Endothelial cell of umbilical vein (primary cell): ENCODE results near the gene PARP12. TPM values are rescaled to one million over a fixed set of nuclear protein-coding genes. Genes with fewer than 3 reads are reported as not detected.

Experiments
- BruUV-seq: library from RNA; stranded (reverse); fragments of 400-500 nt; replicated peaks from 2 replicates; lab custom pipeline; 2021; lab: Mats Ljungman, UMichigan
- CTCF ChIA-PET: fragments of 300-600, 350-600 bp; sonication (Branson Sonifier 250); formaldehyde crosslinking; loops from one replicate; lab custom pipeline; 2021; ENCODE audit warnings: antibody characterized with exemption, inconsistent platforms; lab: Charles Lee
- POLR2A ChIA-PET: fragments of 300-600, 350-600 bp; sonication (Branson Sonifier 250); formaldehyde crosslinking; loops from one replicate; lab custom pipeline; 2021; ENCODE audit warnings: antibody characterized with exemption, inconsistent platforms; lab: Charles Lee
- DNase-seq: peaks from one replicate; pipeline ENCODE4 v3.0.0-alpha.2; 2011; ENCODE audit warnings: low read depth, low spot score
- FAIRE-seq: peaks from 2 replicates; lab custom pipeline; 2011; peaks lifted over from hg19 to GRCh38; lab: Jason Lieb, UNC
- H2AFZ ChIP-seq: 2 replicates; pipeline ENCODE4 v1.6.0; 2012; ENCODE audit warnings: low read depth, low read length, control low read depth, inconsistent platforms
- H3K27ac ChIP-seq: 2 replicates; pipeline ENCODE4 v1.5.1; 2011; ENCODE audit warnings: low read depth, mild to moderate bottlenecking, control low read depth, low read length, moderate library complexity; ENCODE audit not compliant: insufficient read depth
- H3K27me3 ChIP-seq, 2 experiments: 2 replicates each; pipeline versions ENCODE4 v1.6.0 to v1.6.1; 2011; ENCODE audit warnings: low read length in 2 of 2, mixed read lengths in 1 of 2; ENCODE audit not compliant: control insufficient read depth in 2 of 2, insufficient read depth in 2 of 2
- H3K36me3 ChIP-seq, 2 experiments: 2 replicates in 1 of 2; 3 replicates in 1 of 2; pipeline ENCODE4 v1.5.1; 2011; ENCODE audit warnings: low read length in 2 of 2, mild to moderate bottlenecking in 1 of 2, moderate library complexity in 1 of 2; ENCODE audit not compliant: control insufficient read depth in 2 of 2, insufficient read depth in 2 of 2; ENCODE audit errors: extremely low read depth in 1 of 2
- H3K4me1 ChIP-seq: 3 replicates; pipeline ENCODE4 v1.5.1; 2011; ENCODE audit warnings: mild to moderate bottlenecking, low read length; ENCODE audit not compliant: control insufficient read depth, insufficient read depth; ENCODE audit errors: extremely low read depth
- H3K4me2 ChIP-seq: 2 replicates; pipeline ENCODE4 v1.6.1; 2011; ENCODE audit warnings: low read length, control low read depth, mixed read lengths; ENCODE audit not compliant: insufficient read depth
- H3K4me3 ChIP-seq, 3 experiments: fragments of 200-600 bp in 1 of 3; sonication (generic), shearing (Covaris generic) in 1 of 3; replicated peaks in 1 of 3; 2 replicates each; pipeline ENCODE4 v1.5.1; 2011 to 2016; ENCODE audit warnings: control low read depth in 3 of 3, low read length in 3 of 3, mild to moderate bottlenecking in 2 of 3, inconsistent platforms in 1 of 3, low read depth in 1 of 3, moderate library complexity in 1 of 3; ENCODE audit not compliant: insufficient read depth in 1 of 3
- H3K79me2 ChIP-seq: 2 replicates; pipeline ENCODE4 v1.6.0; 2012; ENCODE audit warnings: low read length, inconsistent platforms; ENCODE audit not compliant: control insufficient read depth, insufficient read depth
- H3K9ac ChIP-seq: replicated peaks from 2 replicates; pipeline ENCODE3; 2011; ENCODE audit warnings: low read length, control low read depth; ENCODE audit not compliant: insufficient read depth; ENCODE audit errors: extremely low read depth
- H3K9me1 ChIP-seq: replicated peaks from 3 replicates; pipeline ENCODE4 v1.6.0; 2011; ENCODE audit warnings: mild to moderate bottlenecking, low read length; ENCODE audit not compliant: control insufficient read depth, insufficient read depth; ENCODE audit errors: extremely low read depth
- H3K9me3 ChIP-seq: replicated peaks from 2 replicates; pipeline ENCODE4 v1.5.1; 2012; ENCODE audit warnings: low read length, inconsistent platforms; ENCODE audit not compliant: control insufficient read depth, insufficient read depth
- H4K20me1 ChIP-seq: replicated peaks from 2 replicates; pipeline ENCODE3; 2011; ENCODE audit warnings: mild to moderate bottlenecking, low read length; ENCODE audit not compliant: control insufficient read depth, insufficient read depth; ENCODE audit errors: extremely low read depth
- CTCF ChIP-seq, 2 donors: IDR thresholded peaks; 1 replicate in 1 of 2; 2 replicates in 1 of 2; pipeline ENCODE4 v1.5.1; 2011; ENCODE audit warnings: low read length in 2 of 2, mild to moderate bottlenecking in 2 of 2, moderate library complexity in 2 of 2, control low read depth in 1 of 2, inconsistent platforms in 1 of 2, low read depth in 1 of 2; ENCODE audit not compliant: insufficient read depth in 1 of 2; ENCODE audit errors: extremely low read depth in 1 of 2
- EZH2 ChIP-seq: IDR thresholded peaks from 2 replicates; pipeline ENCODE4 v1.6.1; 2012; ENCODE audit warnings: borderline replicate concordance, low read depth, mild to moderate bottlenecking, moderate library complexity, low read length, inconsistent platforms; ENCODE audit not compliant: severe bottlenecking
- FOS ChIP-seq: IDR thresholded peaks from 2 replicates; pipeline ENCODE4 v1.6.1; 2011; ENCODE audit warnings: mild to moderate bottlenecking, low read length, moderate library complexity, borderline replicate concordance; ENCODE audit not compliant: insufficient read depth
- GATA2 ChIP-seq: IDR thresholded peaks from 2 replicates; pipeline ENCODE4 v1.7.0; 2011; ENCODE audit warnings: low read depth, mild to moderate bottlenecking, moderate library complexity, mixed read lengths, low read length; ENCODE audit not compliant: insufficient read length, insufficient read depth
- JUN ChIP-seq: IDR thresholded peaks from 2 replicates; pipeline ENCODE4 v1.6.1; 2011; ENCODE audit warnings: borderline replicate concordance, low read depth; ENCODE audit not compliant: insufficient read length, insufficient read depth
- MYC ChIP-seq: IDR thresholded peaks from one replicate; pipeline ENCODE4 v1.6.1; 2011; ENCODE audit warnings: mild to moderate bottlenecking, low read depth, low read length
- POLR2A ChIP-seq: IDR thresholded peaks from 2 replicates; pipeline ENCODE4 v1.6.1; 2012; ENCODE audit warnings: low read depth, mild to moderate bottlenecking, control low read depth, low read length
- POLR2AphosphoS5 ChIP-seq: IDR thresholded peaks from 2 replicates; pipeline ENCODE4 v1.6.1; 2012; ENCODE audit warnings: low read depth, mild to moderate bottlenecking, control low read depth, low read length, moderate library complexity; ENCODE audit not compliant: insufficient read depth
- dilution Hi-C: fragments of 300-500 bp; cut with MboI; formaldehyde crosslinking; loops from one replicate; pipeline ENCODE4 v1.15.0; 2019; ENCODE audit warnings: low sequenced_read_pairs; ENCODE audit not compliant: extremely low pct_ligation_motif_present
- intact Hi-C: fragments of 100-400 bp; cut with micrococcal nuclease; formaldehyde crosslinking; loops from one replicate; pipeline ENCODE4 v1.10.0; 2022
- polyA plus RNA-seq, 4 experiments: library from polyadenylated mRNA; depleted of rRNA in 3 of 4; stranded (reverse) in 3 of 4; unstranded in 1 of 4; fragments of >200 nt; gene quantifications; 2 replicates each; pipeline versions ENCODE4 v1.2.1 to v1.2.3, GENCODE V29; 2011 to 2012; ENCODE audit warnings: missing spikeins in 1 of 4
- total RNA-seq: library from RNA; stranded (reverse); gene quantifications from 2 replicates; pipeline ENCODE4 v1.2.3, GENCODE V29; 2021
- TF ChIP-seq, protein P1 (sequence below): IDR thresholded peaks from 2 replicates; pipeline ENCODE4 v1.6.1; 2011; ENCODE audit not compliant: insufficient read depth, insufficient read length

The PARP12 gene
- total and polyA plus RNA-seq, 2 donors (not counting 3 experiments of a cell fraction or from before 2014, with no cell fraction given), result 65.4 to 83.2 TPM

GRCh38 chr7:140045697-140046096, 17.1 kb downstream of the PARP12 start:
- intact Hi-C loops, result loop anchor here (10.0 kb wide), 2 partner anchors 681 to 1629 kb away; no protein-coding TSS in a partner anchor
- Histone ChIP-seq H3K27ac (no peak overlapping the region), H3K9me1 (no peaks in the 10 kb centered on the region), H3K79me2 (peaks cover 4% of the 10 kb centered on the region), H3K4me1 (peaks cover 41% of the 10 kb centered on the region), H3K4me2 (no peak overlapping the region), H3K36me3 (peaks cover 3 to 4% of the 10 kb centered on the region in 2 experiments), H4K20me1 (no peaks in the 10 kb centered on the region), H3K9ac (no peak overlapping the region), H3K9me3 (no peaks in the 10 kb centered on the region), H3K27me3 (no peaks in the 10 kb centered on the region), H3K4me3 (no peak overlapping the region), H2AFZ (no peak overlapping the region)
- TF ChIP-seq, protein P1, sequence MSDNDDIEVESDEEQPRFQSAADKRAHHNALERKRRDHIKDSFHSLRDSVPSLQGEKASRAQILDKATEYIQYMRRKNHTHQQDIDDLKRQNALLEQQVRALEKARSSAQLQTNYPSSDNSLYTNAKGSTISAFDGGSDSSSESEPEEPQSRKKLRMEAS, result no peak
- TF ChIP-seq FOS (no peak), CTCF (IDR thresholded peaks at IDR 0.05; ENCODE audit: extremely low read depth in 1 of 2, insufficient read depth in 1 of 2, low read depth in 1 of 2, low read length in 2 of 2) (no peak), MYC (no peak), JUN (no peak), POLR2AphosphoS5 (no peak), POLR2A (no peak), EZH2 (no peak), GATA2 (no peak)
- FAIRE-seq, result no peak
- dilution Hi-C loops, result no loop called here
- DNase-seq, result no peak
- ChIA-PET CTCF (interaction anchor here (1.0 kb wide), 1 partner anchor 13 kb away, joined by 3 read pairs; no protein-coding TSS in a partner anchor), POLR2A (no interaction called here)
- BruUV-seq, result no TSS peak
